Brain microvascular endothelial cell (primary cell): ENCODE data around the gene MACROD2.

Experiments used
- DNase-seq: peaks from one replicate; pipeline ENCODE4 v3.0.0-alpha.2; 2020
- H3K27ac ChIP-seq: fragments of 250-450 bp; sonication (Bioruptor Pico); 2 replicates; pipeline ENCODE4 v1.5.1; 2020; ENCODE audit warnings: mild to moderate bottlenecking, moderate library complexity
- H3K27me3 ChIP-seq: fragments of 250-450 bp; sonication (Bioruptor Pico); replicated peaks from 2 replicates; pipeline ENCODE4 v1.5.1; 2020; ENCODE audit warnings: mild to moderate bottlenecking
- H3K36me3 ChIP-seq: fragments of 250-450 bp; sonication (Bioruptor Pico); replicated peaks from 2 replicates; pipeline ENCODE4 v1.5.1; 2020; ENCODE audit warnings: mild to moderate bottlenecking
- H3K4me3 ChIP-seq: 2 replicates; pipeline ENCODE4 v1.5.1; 2011; ENCODE audit warnings: low read depth, mild to moderate bottlenecking, control low read depth, low read length, moderate library complexity
- CTCF ChIP-seq: IDR thresholded peaks from 2 replicates; pipeline ENCODE4 v1.5.1; 2011; ENCODE audit warnings: low read depth, mild to moderate bottlenecking, moderate library complexity, low read length, control low read depth, inconsistent platforms; ENCODE audit errors: missing control alignments
- in situ Hi-C: cut with HindIII; loops from 2 replicates; pipeline ENCODE4 v1.10.0; 2017; ENCODE audit warnings: low sequenced_read_pairs, low pct_ligation_motif_present

The MACROD2 gene

DNA sequence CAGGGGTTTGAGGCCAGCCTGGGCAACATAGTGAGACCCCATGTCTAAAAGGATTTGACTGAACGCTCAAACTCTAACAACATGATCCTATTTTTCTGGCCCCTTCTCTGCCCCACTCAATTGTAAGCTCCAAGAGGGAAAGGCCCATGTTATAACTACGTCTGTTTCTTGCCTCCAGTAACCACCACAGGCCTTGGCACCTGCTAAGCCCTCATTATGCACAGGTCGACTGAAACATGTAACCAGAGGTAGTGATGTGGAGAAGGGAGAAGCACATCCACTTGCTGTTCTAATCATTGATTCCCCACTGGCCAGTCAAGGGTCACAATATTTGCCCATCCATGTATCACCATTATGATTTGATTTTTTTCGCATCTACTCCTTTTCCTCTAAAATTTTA is 2102.5 kb downstream of the MACROD2 start:
- no peak for TF ChIP-seq CTCF

GRCh38 chr20:16098890-16099639 is 2103.7 kb downstream of the MACROD2 start:
- Histone ChIP-seq H3K36me3 (no peaks in the 10 kb centered on the region), H3K4me3 (no peak overlapping the region), H3K27ac (no peak overlapping the region), H3K27me3 (no peaks in the 10 kb centered on the region)
- DNase-seq: no peak
- no peak for TF ChIP-seq CTCF
- in situ Hi-C loops: no loop called here

More for the DNA sequence above, 2102.5 kb downstream of the MACROD2 start:
- no peak for DNase-seq
- Histone ChIP-seq H3K27ac (no peak overlapping the region), H3K4me3 (no peak overlapping the region), H3K36me3 (no peaks in the 10 kb centered on the region), H3K27me3 (no peaks in the 10 kb centered on the region)
- in situ Hi-C loops: no loop called here

DNA sequence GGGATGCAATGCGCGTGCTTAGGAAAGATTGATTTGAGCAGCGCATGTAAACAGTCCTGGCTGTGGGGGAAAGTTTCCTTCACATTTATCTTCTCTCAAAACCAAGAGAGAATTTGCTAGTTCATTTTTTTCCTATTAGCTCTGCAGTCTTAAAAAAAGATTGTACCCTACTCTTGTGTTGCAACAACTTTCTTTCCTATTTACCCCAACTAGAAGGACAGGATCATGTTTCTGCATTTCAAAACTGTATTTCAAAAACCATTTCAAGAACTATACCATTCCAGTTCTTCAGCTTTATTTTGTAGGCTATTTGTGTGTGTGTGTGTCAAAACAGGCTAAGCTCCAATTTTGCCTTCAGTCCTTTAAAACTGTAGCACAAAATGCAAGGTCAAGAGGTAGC is 2104.8 kb downstream of the MACROD2 start:
- no peak for TF ChIP-seq CTCF
- Histone ChIP-seq H3K4me3 (no peak overlapping the region), H3K36me3 (no peaks in the 10 kb centered on the region), H3K27me3 (no peaks in the 10 kb centered on the region), H3K27ac (no peak overlapping the region)
- in situ Hi-C loops: no loop called here
- DNase-seq: no peak

GRCh38 chr20:16100767-16101166 is 2105.5 kb downstream of the MACROD2 start:
- no peaks in the 10 kb centered on the region for H3K27me3 ChIP-seq
- TF ChIP-seq CTCF: no peak
- no peak for DNase-seq
- H3K4me3 ChIP-seq: no peak overlapping the region
- no peaks in the 10 kb centered on the region for H3K36me3 ChIP-seq
- no peak overlapping the region for H3K27ac ChIP-seq
- in situ Hi-C loops: no loop called here
